ENCODE results near the gene RNF181.

RNF181 gene

GRCh38 chr2:85577063-85577385 is 18.5 kb upstream of the RNF181 start:
- H3K4me3 ChIP-seq (ENCODE audit: low read depth, low read length): no peak overlapping the region
- DNase-seq (ENCODE audit: low read depth, low spot score): no peak
- TF ChIP-seq CTCF (IDR thresholded peaks at IDR 0.05; ENCODE audit: low read depth, low read length): no peak
- in situ Hi-C loops (cut with HindIII; ENCODE audit: low sequenced_read_pairs): no loop called here

GRCh38 chr2:85577386-85578242 is 17.9 kb upstream of the RNF181 start, which contains the start of gene VAMP8:
Gene VAMP8, plus strand, starts transcription at chr2:85577586. Its CDS starts 61 bp downstream, at chr2:85577647.
- TF ChIP-seq CTCF (IDR thresholded peaks at IDR 0.05; ENCODE audit: low read depth, low read length): no peak
- no peak within 1 kb of the TSS for H3K4me3 ChIP-seq (ENCODE audit: low read depth, low read length)
- in situ Hi-C loops (cut with HindIII; ENCODE audit: low sequenced_read_pairs): no loop called here
- no peak for DNase-seq (ENCODE audit: low read depth, low spot score)

GRCh38 chr2:85578243-85579180 is 17.0 kb upstream of the RNF181 start:
- no peak for DNase-seq (ENCODE audit: low read depth, low spot score)
- TF ChIP-seq CTCF (IDR thresholded peaks at IDR 0.05; ENCODE audit: low read depth, low read length): no peak
- in situ Hi-C loops (cut with HindIII; ENCODE audit: low sequenced_read_pairs): no loop called here
- H3K4me3 ChIP-seq (ENCODE audit: low read depth, low read length): no peak overlapping the region

- in situ Hi-C loops (cut with HindIII; ENCODE audit: low sequenced_read_pairs): no loop called here
- peak; percentile 52 for DNase-seq (ENCODE audit: low read depth, low spot score)
- TF ChIP-seq CTCF (IDR thresholded peaks at IDR 0.05; ENCODE audit: low read depth, low read length): no peak
- no peak overlapping the region for H3K4me3 ChIP-seq (ENCODE audit: low read depth, low read length)
These were observed 16.1 kb upstream of the RNF181 start for GRCh38 chr2:85579266-85579935.

- in situ Hi-C loops (cut with HindIII; ENCODE audit: low sequenced_read_pairs): no loop called here
- DNase-seq (ENCODE audit: low read depth, low spot score): no peak
- H3K4me3 ChIP-seq (ENCODE audit: low read depth, low read length): no peak overlapping the region
- TF ChIP-seq CTCF (IDR thresholded peaks at IDR 0.05; ENCODE audit: low read depth, low read length): no peak
These were observed 15.3 kb upstream of the RNF181 start for GRCh38 chr2:85580206-85580605.

GRCh38 chr2:85582492-85582891 is 13.1 kb upstream of the RNF181 start:
- in situ Hi-C loops (cut with HindIII; ENCODE audit: low sequenced_read_pairs): no loop called here
- no peak for TF ChIP-seq CTCF (IDR thresholded peaks at IDR 0.05; ENCODE audit: low read depth, low read length)
- DNase-seq (ENCODE audit: low read depth, low spot score): no peak
- no peak overlapping the region for H3K4me3 ChIP-seq (ENCODE audit: low read depth, low read length)
